Subcutaneous adipose tissue (tissue), 4 donors: Measurements from ENCODE around the gene TEAD3. TPM values are rescaled to one million over a fixed set of nuclear protein-coding genes. Genes with fewer than 3 reads are reported as not detected.

ENCODE experiments used
- CTCF ChIP-seq: fragments of 450-650 bp; IDR thresholded peaks from one replicate; pipeline ENCODE4 v1.5.1; 2016; ENCODE audit warnings: low read depth, mild to moderate bottlenecking, control low read depth, antibody characterized with exemption, moderate library complexity
- total RNA-seq, 4 donors: library from RNA; depleted of rRNA; stranded (reverse); fragments of >200 nt; gene quantifications; one replicate each; pipeline ENCODE4 v1.1.0, GENCODE V29; 2016

The TEAD3 gene
- total RNA-seq, 4 donors from 2014 or later: 4.1 to 6.2 (median 4.7) TPM

DNA sequence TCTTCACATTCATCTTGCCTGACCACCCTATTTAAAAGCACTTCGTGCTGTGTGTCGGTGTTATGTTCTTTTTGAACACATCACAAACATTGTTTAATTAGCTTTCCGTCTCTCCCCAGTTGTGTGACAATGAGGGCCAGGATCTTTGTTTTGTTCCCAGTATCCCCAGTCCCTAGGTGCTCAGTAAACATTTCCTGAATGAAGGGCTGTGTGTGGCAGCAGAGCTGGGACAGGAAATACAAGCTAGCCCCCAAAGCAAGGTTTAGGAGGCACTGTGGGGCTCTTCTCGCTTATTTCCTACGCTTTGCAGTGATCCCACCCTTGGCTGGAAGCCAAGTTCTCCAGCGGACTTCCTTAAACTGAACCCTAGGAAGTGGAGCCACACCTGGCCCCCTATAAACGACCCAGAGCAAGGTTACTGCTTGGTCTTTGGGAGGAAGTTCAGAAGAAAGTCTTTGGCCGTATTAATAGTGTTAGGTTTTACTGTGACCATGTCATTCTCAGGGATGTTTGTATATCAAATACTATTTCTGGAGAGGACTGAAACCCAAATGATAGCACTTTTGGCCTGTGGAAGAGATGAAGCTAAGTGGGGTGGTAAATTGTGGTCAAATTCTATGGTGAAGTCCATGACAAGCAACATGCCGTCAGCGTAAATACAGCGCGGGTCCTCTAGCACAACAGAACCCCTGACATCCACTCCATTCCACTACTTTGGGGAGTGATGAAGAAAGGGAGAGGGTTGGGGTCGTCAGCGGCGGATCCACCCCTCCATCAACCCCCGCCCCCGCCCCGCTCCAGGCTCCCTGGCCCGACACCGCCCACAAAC lies 45.3 kb downstream of the TEAD3 start:
- TF ChIP-seq CTCF: no peak

DNA sequence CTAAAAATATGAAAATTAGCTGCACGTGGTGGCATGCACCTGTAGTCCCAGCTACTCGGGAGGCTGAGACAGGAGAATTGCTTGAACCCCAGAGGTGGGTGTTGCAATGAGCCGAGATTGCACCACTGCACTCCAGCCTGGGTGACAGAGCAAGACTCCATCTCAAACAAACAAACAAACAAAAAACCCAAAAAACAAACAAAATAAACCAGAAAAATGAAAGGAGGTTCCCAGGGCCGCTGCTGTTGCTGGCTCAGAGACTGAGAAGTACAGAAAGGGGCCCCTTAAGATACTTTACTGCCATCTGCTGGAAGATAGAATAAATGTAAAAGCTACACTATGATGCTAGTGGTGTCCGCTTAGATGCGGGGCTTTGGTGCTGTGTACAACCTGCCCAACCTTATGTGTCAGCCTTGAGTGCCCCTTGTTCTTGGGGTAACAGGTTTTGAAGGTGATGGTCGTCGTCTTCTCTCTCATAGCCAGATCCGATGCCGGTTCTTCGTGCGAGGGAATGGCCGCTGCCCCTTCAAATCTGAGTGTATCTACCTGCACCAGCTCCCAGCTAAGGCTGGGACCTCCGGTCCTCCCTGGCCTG lies 47.5 kb downstream of the TEAD3 start:
- TF ChIP-seq CTCF: no peak

- TF ChIP-seq CTCF: no peak
Measured at GRCh38 chr6:35448191-35448590, 48.7 kb downstream of the TEAD3 start.

DNA sequence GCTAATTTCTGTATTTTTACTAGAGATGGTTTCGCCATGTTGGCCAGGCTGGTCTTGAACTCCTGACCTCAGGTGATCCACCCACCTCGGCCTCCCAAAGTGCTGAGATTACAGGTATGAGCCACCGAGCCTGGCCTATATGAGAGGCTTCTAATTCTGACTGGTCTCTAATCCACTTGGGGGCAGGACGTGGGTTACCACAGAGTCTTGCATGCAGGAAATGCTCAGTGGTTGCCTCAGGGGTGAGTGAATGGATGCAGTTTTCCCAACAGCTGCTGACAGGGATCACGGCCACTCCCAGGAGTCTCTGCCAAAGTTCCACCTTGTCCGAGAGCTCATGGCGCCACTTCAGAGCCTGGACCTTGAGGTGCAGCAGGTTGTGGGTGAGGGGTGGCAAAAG lies 51.2 kb downstream of the TEAD3 start:
- no peak for TF ChIP-seq CTCF

GRCh38 chr6:35443341-35444030 lies 53.4 kb downstream of the TEAD3 start:
- TF ChIP-seq CTCF: no peak

DNA sequence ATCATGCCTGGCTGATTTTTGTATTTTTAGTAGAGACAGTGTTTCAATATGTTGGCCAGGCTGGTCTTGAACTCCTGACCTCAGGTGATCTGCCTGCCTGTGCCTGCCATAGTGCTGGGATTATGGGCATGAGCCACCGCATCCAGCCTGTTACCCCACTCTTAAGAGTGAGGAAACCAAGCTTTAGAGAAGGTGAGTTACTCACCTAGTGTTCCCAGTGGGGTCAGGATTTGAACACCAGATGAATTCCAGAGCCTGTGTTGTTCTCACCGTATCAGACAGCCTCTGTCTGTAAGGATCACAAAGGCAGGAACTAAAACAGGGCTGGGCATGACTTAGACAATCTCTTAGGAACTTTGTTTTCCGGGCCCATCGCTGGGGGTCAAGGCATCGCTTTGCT lies 54.2 kb downstream of the TEAD3 start:
- no peak for TF ChIP-seq CTCF

DNA sequence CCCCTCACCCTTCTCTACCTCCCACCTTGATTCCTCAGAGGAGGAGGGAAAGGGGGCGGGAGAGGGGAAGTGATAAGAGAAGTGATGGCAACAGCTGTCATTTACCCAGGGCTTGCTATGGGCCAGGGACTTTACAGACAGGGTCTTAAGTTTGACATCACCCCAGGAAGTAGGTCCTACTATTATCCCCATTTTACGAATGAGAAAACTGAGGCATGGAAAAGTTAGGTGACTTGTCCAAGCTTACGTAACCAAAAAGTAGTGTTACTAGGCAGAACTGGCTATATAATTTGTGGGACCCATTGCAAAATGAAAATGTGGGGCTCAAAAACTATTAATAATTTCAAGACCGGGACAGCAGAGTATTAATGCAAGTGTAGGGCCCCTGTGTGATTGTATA lies 55.2 kb downstream of the TEAD3 start:
- no peak for TF ChIP-seq CTCF
